KOPT-K1 (cell line): ENCODE data around the gene NOL4L.

Experiments used
- H3K27ac ChIP-seq: fragments of 200-600 bp; sonication (generic); 2 replicates; pipeline ENCODE4 v1.5.1; 2016; ENCODE audit warnings: antibody characterized with exemption, mild to moderate bottlenecking, low read depth, low read length; ENCODE audit not compliant: poor library complexity, severe bottlenecking
- H3K36me3 ChIP-seq: fragments of 200-600 bp; sonication (generic); 2 replicates; pipeline ENCODE4 v1.5.1; 2017; ENCODE audit warnings: antibody characterized with exemption, mild to moderate bottlenecking, low read length, moderate library complexity; ENCODE audit not compliant: insufficient read depth
- H3K9me3 ChIP-seq: fragments of 200-600 bp; sonication (generic); 2 replicates; pipeline ENCODE4 v1.5.1; 2017; ENCODE audit warnings: antibody characterized with exemption, low read length, mild to moderate bottlenecking; ENCODE audit not compliant: insufficient read depth, poor library complexity, severe bottlenecking

The NOL4L gene

GRCh38 chr20:32621891-32622584 lies 36.9 kb upstream of the NOL4L start:
- H3K36me3 ChIP-seq: no peaks in the 10 kb centered on the region
- no peak overlapping the region for H3K27ac ChIP-seq

GRCh38 chr20:32621071-32621890 lies 36.1 kb upstream of the NOL4L start:
- H3K9me3 ChIP-seq: no peaks in the 10 kb centered on the region
- no peak overlapping the region for H3K27ac ChIP-seq
- H3K36me3 ChIP-seq: no peaks in the 10 kb centered on the region

More at GRCh38 chr20:32621891-32622584, 36.9 kb upstream of the NOL4L start:
- H3K9me3 ChIP-seq: no peaks in the 10 kb centered on the region

GRCh38 chr20:32619586-32619985 lies 34.5 kb upstream of the NOL4L start:
- Histone ChIP-seq H3K9me3 (no peaks in the 10 kb centered on the region), H3K36me3 (no peaks in the 10 kb centered on the region), H3K27ac (no peak overlapping the region)

- Histone ChIP-seq H3K27ac (no peak overlapping the region), H3K9me3 (no peaks in the 10 kb centered on the region), H3K36me3 (no peaks in the 10 kb centered on the region)
Measured at GRCh38 chr20:32614772-32615171, 29.6 kb upstream of the NOL4L start.

- no peaks in the 10 kb centered on the region for H3K36me3 ChIP-seq
- no peaks in the 10 kb centered on the region for H3K9me3 ChIP-seq
- H3K27ac ChIP-seq: no peak overlapping the region
Measured at GRCh38 chr20:32614303-32614702, 29.2 kb upstream of the NOL4L start.

GRCh38 chr20:32613192-32614053 lies 28.3 kb upstream of the NOL4L start:
- Histone ChIP-seq H3K36me3 (no peaks in the 10 kb centered on the region), H3K27ac (no peak overlapping the region), H3K9me3 (no peaks in the 10 kb centered on the region)

- no peaks in the 10 kb centered on the region for H3K9me3 ChIP-seq
- H3K27ac ChIP-seq: no peak overlapping the region
- no peaks in the 10 kb centered on the region for H3K36me3 ChIP-seq
Measured at GRCh38 chr20:32612351-32613191, 27.4 kb upstream of the NOL4L start.

GRCh38 chr20:32611868-32612267 lies 26.7 kb upstream of the NOL4L start:
- Histone ChIP-seq H3K27ac (peak overlapping the region; percentile 42), H3K9me3 (no peaks in the 10 kb centered on the region)

GRCh38 chr20:32611286-32611685 lies 26.2 kb upstream of the NOL4L start:
- Histone ChIP-seq H3K9me3 (no peaks in the 10 kb centered on the region), H3K27ac (peak overlapping the region; percentile 42), H3K36me3 (no peaks in the 10 kb centered on the region)

More at GRCh38 chr20:32611868-32612267, 26.7 kb upstream of the NOL4L start:
- no peaks in the 10 kb centered on the region for H3K36me3 ChIP-seq

- H3K36me3 ChIP-seq: no peaks in the 10 kb centered on the region
- no peaks in the 10 kb centered on the region for H3K9me3 ChIP-seq
- peak overlapping the region; percentile 42 for H3K27ac ChIP-seq
Measured at GRCh38 chr20:32610472-32611218, 25.5 kb upstream of the NOL4L start.

- Histone ChIP-seq H3K27ac (no peak overlapping the region), H3K36me3 (no peaks in the 10 kb centered on the region), H3K9me3 (no peaks in the 10 kb centered on the region)
Measured at GRCh38 chr20:32609993-32610392, 24.9 kb upstream of the NOL4L start.

GRCh38 chr20:32609111-32609773 lies 24.1 kb upstream of the NOL4L start:
- H3K9me3 ChIP-seq: no peaks in the 10 kb centered on the region
- no peaks in the 10 kb centered on the region for H3K36me3 ChIP-seq
- no peak overlapping the region for H3K27ac ChIP-seq

- H3K9me3 ChIP-seq: no peaks in the 10 kb centered on the region
- H3K27ac ChIP-seq: no peak overlapping the region
- no peaks in the 10 kb centered on the region for H3K36me3 ChIP-seq
Measured at GRCh38 chr20:32608664-32609015, 23.5 kb upstream of the NOL4L start.
